HCT116 (cell line): Measurements from ENCODE around the gene KAZN. TPM values are rescaled to one million over a fixed set of nuclear protein-coding genes. Genes with fewer than 3 reads are reported as not detected.

Source experiments
- ATAC-seq: fragments of 200-7000 bp; cut with Tn5 transposase; 2 replicates; pipeline ENCODE4 v1.9.1; 2020; ENCODE audit warnings: mild to moderate bottlenecking, moderate library complexity
- BruUV-seq: library from RNA; stranded (reverse); fragments of 400-500 nt; replicated peaks from 2 replicates; lab custom pipeline; 2021; lab: Mats Ljungman, UMichigan
- CTCF ChIA-PET: fragments of 300-600 bp; sonication (Branson Sonifier 250); formaldehyde crosslinking; loops from one replicate; lab custom pipeline; 2021; ENCODE audit warnings: antibody characterized with exemption; lab: Charles Lee
- POLR2A ChIA-PET: fragments of 300-600, 350-600 bp; sonication (Branson Sonifier 250); formaldehyde crosslinking; loops from one replicate; lab custom pipeline; 2021; ENCODE audit warnings: antibody characterized with exemption; lab: Charles Lee
- RAD21 ChIA-PET, 2 experiments: fragments of 300-600 bp; sonication (Branson Sonifier 250); formaldehyde crosslinking; loops; one replicate each; lab custom pipeline; 2023; ENCODE audit warnings: low total read pairs in 2 of 2; ENCODE audit not compliant: uncharacterized antibody in 2 of 2, unreplicated experiment in 2 of 2, low non-redundant PET in 1 of 2; lab: Charles Lee
- DNase-seq: peaks from one replicate; pipeline ENCODE4 v3.0.0-alpha.2; 2010; ENCODE audit warnings: low read depth, low spot score
- H2AFZ ChIP-seq: fragments of 200-600 bp; shearing (Covaris generic), sonication (generic); 2 replicates; pipeline ENCODE4 v1.6.1; 2017; ENCODE audit warnings: low read depth, mixed run types, mixed read lengths, antibody characterized with exemption, low read length; ENCODE audit not compliant: poor library complexity, severe bottlenecking
- H3K27ac ChIP-seq: 2 replicates; pipeline ENCODE4 v1.5.1; 2012; ENCODE audit warnings: low read depth, low read length
- H3K27me3 ChIP-seq: fragments of 200-600 bp; sonication (generic); 2 replicates; pipeline ENCODE4 v1.6.1; 2016; ENCODE audit warnings: mixed run types, low read length, mixed read lengths; ENCODE audit not compliant: insufficient read depth
- H3K36me3 ChIP-seq, 2 experiments: fragments of 200-500 bp in 1 of 2; fragments of 200-600 bp in 1 of 2; sonication (Bioruptor generic) in 1 of 2; sonication (generic) in 1 of 2; 2 replicates each; pipeline versions ENCODE4 v1.5.1 to v1.6.1; 2014 to 2016; ENCODE audit warnings: low read length in 2 of 2, inconsistent platforms in 1 of 2, mixed read lengths in 1 of 2, mixed run types in 1 of 2; ENCODE audit not compliant: insufficient read depth in 2 of 2, control insufficient read depth in 1 of 2
- H3K4me1 ChIP-seq, 2 experiments: fragments of 200-600 bp in 1 of 2; sonication (generic) in 1 of 2; 2 replicates each; pipeline versions ENCODE4 v1.5.1 to v1.6.1; 2012 to 2017; ENCODE audit warnings: low read length in 2 of 2, inconsistent platforms in 1 of 2, mild to moderate bottlenecking in 1 of 2, mixed read lengths in 1 of 2, mixed run types in 1 of 2, moderate library complexity in 1 of 2; ENCODE audit not compliant: insufficient read depth in 2 of 2, control insufficient read depth in 1 of 2
- H3K4me2 ChIP-seq: fragments of 200-600 bp; sonication (generic); 2 replicates; pipeline ENCODE4 v1.6.1; 2017; ENCODE audit warnings: mixed run types, low read length, mixed read lengths
- H3K4me3 ChIP-seq, 2 experiments: fragments of 200-600 bp in 1 of 2; sonication (generic) in 1 of 2; replicated peaks in 1 of 2; 2 replicates each; pipeline ENCODE4 v1.5.1; 2011 to 2016; ENCODE audit warnings: low read length in 2 of 2, control low read depth in 1 of 2, low read depth in 1 of 2, mild to moderate bottlenecking in 1 of 2, mixed read lengths in 1 of 2, mixed run types in 1 of 2
- H3K79me2 ChIP-seq: fragments of 200-600 bp; sonication (generic); 2 replicates; pipeline ENCODE4 v1.6.1; 2017; ENCODE audit warnings: mild to moderate bottlenecking, mixed run types, low read length, moderate library complexity, mixed read lengths; ENCODE audit not compliant: insufficient read depth
- H3K9ac ChIP-seq: fragments of 200-600 bp; sonication (generic); 2 replicates; pipeline ENCODE4 v1.6.1; 2016; ENCODE audit warnings: low read length, mixed read lengths
- H3K9me2 ChIP-seq: fragments of 200-600 bp; sonication (generic), shearing (Covaris generic); 2 replicates; pipeline ENCODE4 v1.6.1; 2017; ENCODE audit warnings: mixed run types, mild to moderate bottlenecking, moderate library complexity; ENCODE audit not compliant: insufficient read depth
- H3K9me3 ChIP-seq, 2 experiments: fragments of 200-500 bp in 1 of 2; fragments of 200-600 bp in 1 of 2; sonication (Bioruptor generic) in 1 of 2; sonication (generic) in 1 of 2; 2 replicates each; pipeline ENCODE4 v1.6.1; 2014 to 2017; ENCODE audit warnings: low read length in 2 of 2, mixed read lengths in 2 of 2, inconsistent platforms in 1 of 2, low read depth in 1 of 2, mild to moderate bottlenecking in 1 of 2, mixed run types in 1 of 2, moderate library complexity in 1 of 2; ENCODE audit not compliant: control insufficient read depth in 1 of 2, insufficient read depth in 1 of 2
- H4K20me1 ChIP-seq: fragments of 200-600 bp; sonication (generic), shearing (Covaris generic); 2 replicates; pipeline ENCODE4 v1.6.1; 2017; ENCODE audit warnings: mixed run types, mild to moderate bottlenecking, moderate library complexity; ENCODE audit not compliant: insufficient read depth
- ATF3 ChIP-seq: IDR thresholded peaks from 2 replicates; pipeline ENCODE4 v1.6.1; 2012
- CEBPB ChIP-seq: IDR thresholded peaks from 2 replicates; pipeline ENCODE4 v1.6.1; 2012; ENCODE audit warnings: low read depth
- CTCF ChIP-seq, 3 experiments: fragments of 200-600 bp in 1 of 3; sonication (generic) in 1 of 3; IDR thresholded peaks in 2 of 3; conservative IDR thresholded peaks in 1 of 3; 2 replicates each; pipeline ENCODE4 v1.5.1; 2012 to 2017; ENCODE audit warnings: low read depth in 2 of 3, low read length in 2 of 3, antibody characterized with exemption in 1 of 3, borderline replicate concordance in 1 of 3, control low read depth in 1 of 3, mild to moderate bottlenecking in 1 of 3, mixed read lengths in 1 of 3, mixed run types in 1 of 3, moderate library complexity in 1 of 3; ENCODE audit not compliant: insufficient read depth in 1 of 3
- EGR1 ChIP-seq: IDR thresholded peaks from 2 replicates; pipeline ENCODE4 v1.6.1; 2012; ENCODE audit warnings: low read depth
- ELF1 ChIP-seq: IDR thresholded peaks from 2 replicates; pipeline ENCODE4 v1.6.1; 2012; ENCODE audit warnings: low read depth, borderline replicate concordance
- EZH2 ChIP-seq: fragments of 200-600 bp; sonication (generic); IDR thresholded peaks from 2 replicates; pipeline ENCODE4 v1.6.1; 2017; ENCODE audit warnings: antibody characterized with exemption, mixed run types
- EZH2phosphoT487 ChIP-seq: fragments of 200-600 bp; IDR thresholded peaks from 2 replicates; pipeline ENCODE4 v1.6.1; 2018; ENCODE audit warnings: antibody characterized with exemption, borderline replicate concordance
- FOSL1 ChIP-seq: IDR thresholded peaks from 2 replicates; pipeline ENCODE4 v1.6.1; 2012; ENCODE audit warnings: low read depth
- POLR2A ChIP-seq: IDR thresholded peaks from 2 replicates; pipeline ENCODE4 v1.7.0; 2011; ENCODE audit warnings: borderline replicate concordance; ENCODE audit not compliant: insufficient read depth, insufficient read length; ENCODE audit errors: extremely low read depth
- YY1 ChIP-seq: IDR thresholded peaks from 2 replicates; pipeline ENCODE4 v1.6.1; 2011; ENCODE audit warnings: low read length, low read depth, moderate library complexity, mild to moderate bottlenecking; ENCODE audit not compliant: insufficient replicate concordance; ENCODE audit errors: extremely low read depth
- ZNF274 ChIP-seq: fragments of 200-500 bp; sonication (Bioruptor generic); IDR thresholded peaks from 2 replicates; pipeline ENCODE4 v1.6.1; 2014; ENCODE audit warnings: mild to moderate bottlenecking, low read depth, low read length, inconsistent platforms
- intact Hi-C: fragments of 100-400 bp; cut with micrococcal nuclease; formaldehyde crosslinking; loops from 2 replicates; pipeline ENCODE4 v1.10.0; 2022
- total RNA-seq: library from RNA; stranded (reverse); gene quantifications from one replicate; pipeline ENCODE4 v1.2.1, GENCODE V29; 2021; ENCODE audit not compliant: unreplicated experiment

Gene KAZN
- total RNA-seq, 1 experiment from 2014 or later, result 13.4 TPM

GRCh38 chr1:15049067-15049466 is 450.6 kb downstream of the KAZN start:
- Histone ChIP-seq H3K79me2 (no peaks in the 10 kb centered on the region), H3K36me3 (no peaks in the 10 kb centered on the region), H3K9ac (no peak overlapping the region), H3K4me3 (no peak overlapping the region), H3K4me2 (no peak overlapping the region), H2AFZ (no peak overlapping the region), H3K27ac (no peak overlapping the region), H3K27me3 (no peaks in the 10 kb centered on the region), H3K4me1 (no peaks in the 10 kb centered on the region), H3K9me2 (no peaks in the 10 kb centered on the region), H3K9me3 (no peaks in the 10 kb centered on the region), H4K20me1 (no peaks in the 10 kb centered on the region)
- BruUV-seq, result no TSS peak
- no peak for DNase-seq
- ChIA-PET POLR2A (no interaction called here), RAD21 (no interaction called here), CTCF (no interaction called here)
- intact Hi-C loops, result loop anchor here (5.0 kb wide), 2 partner anchors 937 to 1082 kb away; no protein-coding TSS in a partner anchor
- no peak for ATAC-seq
- TF ChIP-seq CEBPB (no peak), ATF3 (no peak), YY1 (no peak), POLR2A (no peak), EZH2 (no peak), EZH2phosphoT487 (no peak), ELF1 (no peak), ZNF274 (no peak), EGR1 (no peak), FOSL1 (no peak), CTCF (IDR thresholded peaks at IDR 0.05 in 2 of 3, conservative IDR thresholded peaks at IDR 0.05 in 1 of 3; ENCODE audit: borderline replicate concordance in 1 of 3, insufficient read depth in 1 of 3, low read depth in 2 of 3, low read length in 2 of 3) (no peak)
